Small intestine (tissue), 7 donors: ENCODE data around the gene RAB3B. TPM values are rescaled to one million over a fixed set of nuclear protein-coding genes. Genes with fewer than 3 reads are reported as not detected.
"Not testable (repeated sequence)": the region's sequence is repeated elsewhere in the genome, so short reads cannot be mapped to it uniquely, and the experiment has no call there.

Experiments
- DNase-seq, 2 donors: peaks; one replicate each; pipeline versions ENCODE4 v3.0.0 to v3.0.0-alpha.2; 2013
- FAIRE-seq: peaks from 2 replicates; lab custom pipeline; 2012; peaks lifted over from hg19 to GRCh38; lab: Jason Lieb, UNC
- H3K27ac ChIP-seq, 3 donors: one replicate each; pipeline ENCODE4 v1.5.1; 2013; ENCODE audit warnings: low read length in 2 of 3, mild to moderate bottlenecking in 2 of 3, control low read depth in 1 of 3, inconsistent platforms in 1 of 3, low read depth in 1 of 3, moderate library complexity in 1 of 3
- H3K27me3 ChIP-seq, 3 donors: one replicate each; pipeline ENCODE4 v1.6.1; 2013; ENCODE audit warnings: low read length in 3 of 3, inconsistent platforms in 1 of 3; ENCODE audit not compliant: control insufficient read depth in 3 of 3, insufficient read depth in 3 of 3
- H3K36me3 ChIP-seq, 3 donors: one replicate each; pipeline ENCODE4 v1.6.1; 2013; ENCODE audit warnings: low read length in 3 of 3, inconsistent platforms in 1 of 3, low read depth in 1 of 3, mild to moderate bottlenecking in 1 of 3, moderate library complexity in 1 of 3; ENCODE audit not compliant: control insufficient read depth in 3 of 3, insufficient read depth in 2 of 3
- H3K4me1 ChIP-seq, 3 donors: one replicate each; pipeline ENCODE4 v1.6.1; 2013; ENCODE audit warnings: low read length in 2 of 3, inconsistent platforms in 1 of 3, low read depth in 1 of 3, mild to moderate bottlenecking in 1 of 3, moderate library complexity in 1 of 3; ENCODE audit not compliant: control insufficient read depth in 3 of 3, insufficient read depth in 2 of 3
- H3K4me3 ChIP-seq, 3 donors: one replicate each; pipeline ENCODE4 v1.5.1; 2013; ENCODE audit warnings: low read length in 3 of 3, control low read depth in 1 of 3, inconsistent platforms in 1 of 3, low read depth in 1 of 3, mild to moderate bottlenecking in 1 of 3, moderate library complexity in 1 of 3
- H3K9me3 ChIP-seq, 2 donors: one replicate each; pipeline ENCODE4 v1.6.1; 2013; ENCODE audit warnings: low read depth in 1 of 2, low read length in 1 of 2; ENCODE audit not compliant: control insufficient read depth in 2 of 2, insufficient read depth in 1 of 2
- WGBS, 3 donors: extraction: QIAGEN DNeasy Blood & Tissue Kit; methylation state at CpG; one replicate each; pipeline ENCODE4 v1.1.7; 2013; 5-methylcytosine and 5-hydroxymethylcytosine counted together
- polyA plus RNA-seq, 4 donors: library from polyadenylated mRNA; stranded (reverse) in 3 of 4; unstranded in 1 of 4; fragments of 200-250 nt in 3 of 4; fragments of 120-200 nt in 1 of 4; gene quantifications; one replicate each; pipeline versions ENCODE4 v1.2.1 to v1.2.3, GENCODE V29; 2013
- donor health status: healthy with polysubstance abuse.
- donor health status: control.
- donor health status: control.
- donor health status: Bipolar disorder and iron deficiency.
- donor health status: healthy.

RAB3B gene
- polyA plus RNA-seq, 4 donors = 0.22 to 4.6 (median 1.6) TPM

- Histone ChIP-seq H3K4me1 (peaks cover 0 to 13% (median 4%) of the 10 kb centered on the region in 3 donors), H3K36me3 (peaks cover 3 to 19% (median 7%) of the 10 kb centered on the region in 3 donors)
- not testable (repeated sequence) for H3K27ac ChIP-seq, FAIRE-seq, H3K27me3 ChIP-seq, H3K9me3 ChIP-seq, DNase-seq, H3K4me3 ChIP-seq
- WGBS, 3 donors = 69 to 81% (median 76%) methylated on average over 5 of the region's 5 CpGs
Measured at GRCh38 chr1:52028839-52029238, 38.3 kb upstream of the RAB3B start.

GRCh38 chr1:52028328-52028727 is 37.8 kb upstream of the RAB3B start:
- DNase-seq (peak in 1 of 2 donors; percentile 8), FAIRE-seq (no peak)
- 27 to 54% (median 48%) methylated on average over 1 of the region's 1 CpG for WGBS, 3 donors
- no peak overlapping the region for H3K27ac ChIP-seq
- no peak overlapping the region for H3K4me3 ChIP-seq
- peaks cover 0 to 11% (median 4%) of the 10 kb centered on the region in 3 donors for H3K4me1 ChIP-seq
- peaks cover 3 to 20% (median 9%) of the 10 kb centered on the region in 3 donors for H3K36me3 ChIP-seq
- H3K9me3 ChIP-seq = no peaks in the 10 kb centered on the region
- no peaks in the 10 kb centered on the region for H3K27me3 ChIP-seq

- no peak overlapping the region for H3K27ac ChIP-seq
- 92 to 98% (median 94%) methylated on average over 2 of the region's 2 CpGs for WGBS, 3 donors
- FAIRE-seq = no peak
Measured at GRCh38 chr1:52026278-52026677, 35.8 kb upstream of the RAB3B start.

GRCh38 chr1:52022133-52022532 is 31.6 kb upstream of the RAB3B start:
- FAIRE-seq = no peak
- no peak for DNase-seq
- no peaks in the 10 kb centered on the region for H3K27me3 ChIP-seq
- 86 to 93% (median 88%) methylated on average over 2 of the region's 2 CpGs for WGBS, 3 donors
- no peaks in the 10 kb centered on the region for H3K9me3 ChIP-seq
- peaks cover 9 to 23% (median 17%) of the 10 kb centered on the region in 3 donors for H3K36me3 ChIP-seq
- no peaks in the 10 kb centered on the region for H3K4me1 ChIP-seq
- no peak overlapping the region for H3K27ac ChIP-seq
- no peak overlapping the region for H3K4me3 ChIP-seq

More at GRCh38 chr1:52026278-52026677, 35.8 kb upstream of the RAB3B start:
- H3K4me3 ChIP-seq = no peak overlapping the region
- H3K27me3 ChIP-seq = no peaks in the 10 kb centered on the region
- peaks cover 3 to 20% (median 16%) of the 10 kb centered on the region in 3 donors for H3K36me3 ChIP-seq
- DNase-seq = no peak
- peaks cover 0 to 3% (median 0%) of the 10 kb centered on the region in 3 donors for H3K4me1 ChIP-seq
- H3K9me3 ChIP-seq = no peaks in the 10 kb centered on the region

- Histone ChIP-seq H3K4me1 (peaks cover 0 to 4% (median 0%) of the 10 kb centered on the region in 3 donors), H3K27me3 (no peaks in the 10 kb centered on the region), H3K4me3 (no peak overlapping the region), H3K27ac (no peak overlapping the region), H3K36me3 (no peaks in the 10 kb centered on the region), H3K9me3 (no peaks in the 10 kb centered on the region)
- peak in 1 of 2 donors; percentile 26 for DNase-seq
- 55 to 81% (median 61%) methylated on average over 7 of the region's 7 CpGs for whole genome bisulfite sequencing, 3 donors
- no peak for FAIRE-seq
Measured at GRCh38 chr1:52008071-52008809, 17.7 kb upstream of the RAB3B start.

- FAIRE-seq = no peak
- no peak overlapping the region for H3K27ac ChIP-seq
Measured at GRCh38 chr1:52007215-52008002, 16.9 kb upstream of the RAB3B start.

GRCh38 chr1:52006081-52006553 is 15.6 kb upstream of the RAB3B start:
- H3K27me3 ChIP-seq, H3K9me3 ChIP-seq, H3K27ac ChIP-seq, FAIRE-seq, H3K4me1 ChIP-seq, H3K4me3 ChIP-seq, H3K36me3 ChIP-seq: not testable (repeated sequence)
- WGBS, 3 donors = 27 to 39% (median 37%) methylated on average over 4 of the region's 5 CpGs
- peak in 1 of 2 donors; percentile 13 for DNase-seq

More at GRCh38 chr1:52007215-52008002, 16.9 kb upstream of the RAB3B start:
- Histone ChIP-seq H3K4me3 (no peak overlapping the region), H3K36me3 (no peaks in the 10 kb centered on the region), H3K27me3 (no peaks in the 10 kb centered on the region), H3K9me3 (no peaks in the 10 kb centered on the region), H3K4me1 (peaks cover 0 to 4% (median 0%) of the 10 kb centered on the region in 3 donors)
- DNase-seq = peak in 1 of 2 donors; percentile 5
- 10 to 45% (median 27%) methylated on average over 5 of the region's 5 CpGs for WGBS, 3 donors

- not testable (repeated sequence) for H3K4me1 ChIP-seq
Measured at GRCh38 chr1:52005548-52005947, 15.0 kb upstream of the RAB3B start.

More at GRCh38 chr1:52005548-52005947, 15.0 kb upstream of the RAB3B start:
- H3K36me3 ChIP-seq, DNase-seq, H3K27me3 ChIP-seq, H3K27ac ChIP-seq, H3K4me3 ChIP-seq, FAIRE-seq, H3K9me3 ChIP-seq: not testable (repeated sequence)
- 59 to 72% (median 62%) methylated on average over 3 of the region's 3 CpGs for WGBS, 3 donors
